AG04450 (cell line): ENCODE results near the gene MYO10. TPM values are rescaled to one million over a fixed set of nuclear protein-coding genes. Genes with fewer than 3 reads are reported as not detected.
A peak's percentile ranks its signal among the peaks of the same experiment; 100 is the strongest.

Experiments used
- CTCF ChIA-PET: fragments of 300-600, 350-600 bp; formaldehyde crosslinking; extraction: SDS; loops from one replicate; lab custom pipeline; 2022; ENCODE audit warnings: antibody characterized with exemption, inconsistent platforms; lab: Charles Lee
- POLR2A ChIA-PET: fragments of 350-600 bp; formaldehyde crosslinking; extraction: SDS; loops from one replicate; lab custom pipeline; 2021; ENCODE audit warnings: antibody characterized with exemption, inconsistent platforms; lab: Yijun Ruan, JAX
- DNase-seq: peaks from one replicate; pipeline ENCODE4 v3.0.0-alpha.2; 2011; ENCODE audit warnings: low read depth, low spot score
- H3K27ac ChIP-seq: one replicate; pipeline ENCODE4 v1.5.1; 2012; ENCODE audit warnings: low read depth, low read length, control low read depth
- H3K27me3 ChIP-seq: one replicate; pipeline ENCODE4 v1.6.0; 2012; ENCODE audit warnings: low read length; ENCODE audit not compliant: control insufficient read depth, insufficient read depth
- H3K4me3 ChIP-seq: 2 replicates; pipeline ENCODE4 v1.5.1; 2011; ENCODE audit warnings: mild to moderate bottlenecking, low read depth, low read length, control low read depth
- H3K9me3 ChIP-seq: 2 replicates; pipeline ENCODE4 v1.5.1; 2012; ENCODE audit warnings: low read length; ENCODE audit not compliant: control insufficient read depth, insufficient read depth
- CTCF ChIP-seq: IDR thresholded peaks from 2 replicates; pipeline ENCODE4 v1.5.1; 2011; ENCODE audit warnings: low read depth, low read length, control low read depth, inconsistent platforms
- polyA plus RNA-seq: library from polyadenylated mRNA; depleted of rRNA; stranded (reverse); fragments of >200 nt; gene quantifications from 2 replicates; pipeline ENCODE4 v1.2.3, GENCODE V29; 2011

The MYO10 gene
- polyA plus RNA-seq, 1 experiment: 37.0 TPM

GRCh38 chr5:16944816-16945562, 8.9 kb upstream of the MYO10 start:
- TF ChIP-seq CTCF: no peak
- no peak overlapping the region for H3K4me3 ChIP-seq
- no peak for DNase-seq
- H3K9me3 ChIP-seq: peaks cover 12% of the 10 kb centered on the region; the same call in 1 of the 2 replicates
- ChIA-PET CTCF (no interaction called here), POLR2A (interaction anchor here (0.5 kb wide), 1 partner anchor 55 kb away, joined by 4 read pairs; no protein-coding TSS in a partner anchor)
- H3K27ac ChIP-seq: no peak overlapping the region
- H3K27me3 ChIP-seq: no peaks in the 10 kb centered on the region

GRCh38 chr5:16943846-16944678, 8.0 kb upstream of the MYO10 start:
- Histone ChIP-seq H3K27ac (no peak overlapping the region), H3K9me3 (peaks cover 12% of the 10 kb centered on the region; the same call in 1 of the 2 replicates), H3K27me3 (no peaks in the 10 kb centered on the region), H3K4me3 (no peak overlapping the region)
- POLR2A ChIA-PET: interaction anchor here (0.5 to 0.7 kb wide), 2 partner anchors 8 to 56 kb away, joined by 3 to 4 read pairs; partner anchors contain the start of gene MYO10
- CTCF ChIA-PET: interaction anchor here (0.8 kb wide), 1 partner anchor 246 kb away, joined by 3 read pairs; no protein-coding TSS in a partner anchor
- TF ChIP-seq CTCF: no peak
- DNase-seq: no peak

GRCh38 chr5:16937503-16938161, 1.5 kb upstream of the MYO10 start:
- no peaks in the 10 kb centered on the region for H3K9me3 ChIP-seq
- H3K4me3 ChIP-seq: no peak overlapping the region
- no peak for TF ChIP-seq CTCF
- ChIA-PET CTCF (interaction anchor here (1.8 to 2.1 kb wide), 2 partner anchors 194 to 253 kb away, joined by 16 to 19 read pairs; no protein-coding TSS in a partner anchor), POLR2A (no interaction called here)
- DNase-seq: no peak
- no peak overlapping the region for H3K27ac ChIP-seq
- H3K27me3 ChIP-seq: no peaks in the 10 kb centered on the region

- H3K27ac ChIP-seq: peak overlapping the region; percentile 81
- DNase-seq: no peak
- H3K4me3 ChIP-seq: peak overlapping the region; percentile 76
- no peak for TF ChIP-seq CTCF
- CTCF ChIA-PET: interaction anchor here (1.3 to 2.1 kb wide), 3 partner anchors 9 to 253 kb away, joined by 4 to 19 read pairs (median 16); no protein-coding TSS in a partner anchor
- no peaks in the 10 kb centered on the region for H3K9me3 ChIP-seq
- H3K27me3 ChIP-seq: no peaks in the 10 kb centered on the region
- POLR2A ChIA-PET: interaction anchor here (1.4 to 1.6 kb wide), 3 partner anchors 83 to 253 kb away, joined by 3 to 8 read pairs (median 7); no protein-coding TSS in a partner anchor
These were observed 926 bp upstream of the MYO10 start for GRCh38 chr5:16936989-16937438.
